Activated T-cell treated with anti-CD3 and anti-CD28 coated beads for 24 hours (primary cell): Measurements from ENCODE around the gene ABCG1.
"Not testable (repeated sequence)": the region's sequence is repeated elsewhere in the genome, so short reads cannot be mapped to it uniquely, and the experiment has no call there.

Experiments used
- DNase-seq: peaks from one replicate; pipeline ENCODE4 v3.0.0-alpha.2; 2020; ENCODE audit warnings: low read depth

The ABCG1 gene

GRCh38 chr21:42218836-42219605 is at the start of gene ABCG1:
TSS of gene ABCG1 (plus strand) at chr21:42219140. CDS start at chr21:42219263, 123 bp downstream.
- DNase-seq, result no peak

DNA sequence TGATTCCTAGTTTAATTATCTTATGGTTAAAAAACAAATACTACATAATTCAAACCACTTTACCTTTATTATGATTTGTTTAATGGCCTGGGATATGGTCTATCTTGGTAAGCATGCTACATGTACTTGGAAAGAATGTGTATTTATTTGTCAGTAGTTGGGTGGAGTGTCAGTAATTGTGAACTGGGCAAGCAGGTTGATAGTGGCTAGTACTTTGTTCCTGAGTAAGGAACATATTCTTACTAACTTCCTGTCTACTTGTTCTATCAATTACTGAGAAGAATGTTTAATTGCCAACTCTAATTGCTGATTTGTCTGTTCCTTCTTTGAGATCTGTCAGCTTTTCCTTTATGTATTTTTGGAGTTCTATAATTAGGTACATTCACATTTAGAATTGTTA is 49.2 kb upstream of the ABCG1 start:
- no peak for DNase-seq

DNA sequence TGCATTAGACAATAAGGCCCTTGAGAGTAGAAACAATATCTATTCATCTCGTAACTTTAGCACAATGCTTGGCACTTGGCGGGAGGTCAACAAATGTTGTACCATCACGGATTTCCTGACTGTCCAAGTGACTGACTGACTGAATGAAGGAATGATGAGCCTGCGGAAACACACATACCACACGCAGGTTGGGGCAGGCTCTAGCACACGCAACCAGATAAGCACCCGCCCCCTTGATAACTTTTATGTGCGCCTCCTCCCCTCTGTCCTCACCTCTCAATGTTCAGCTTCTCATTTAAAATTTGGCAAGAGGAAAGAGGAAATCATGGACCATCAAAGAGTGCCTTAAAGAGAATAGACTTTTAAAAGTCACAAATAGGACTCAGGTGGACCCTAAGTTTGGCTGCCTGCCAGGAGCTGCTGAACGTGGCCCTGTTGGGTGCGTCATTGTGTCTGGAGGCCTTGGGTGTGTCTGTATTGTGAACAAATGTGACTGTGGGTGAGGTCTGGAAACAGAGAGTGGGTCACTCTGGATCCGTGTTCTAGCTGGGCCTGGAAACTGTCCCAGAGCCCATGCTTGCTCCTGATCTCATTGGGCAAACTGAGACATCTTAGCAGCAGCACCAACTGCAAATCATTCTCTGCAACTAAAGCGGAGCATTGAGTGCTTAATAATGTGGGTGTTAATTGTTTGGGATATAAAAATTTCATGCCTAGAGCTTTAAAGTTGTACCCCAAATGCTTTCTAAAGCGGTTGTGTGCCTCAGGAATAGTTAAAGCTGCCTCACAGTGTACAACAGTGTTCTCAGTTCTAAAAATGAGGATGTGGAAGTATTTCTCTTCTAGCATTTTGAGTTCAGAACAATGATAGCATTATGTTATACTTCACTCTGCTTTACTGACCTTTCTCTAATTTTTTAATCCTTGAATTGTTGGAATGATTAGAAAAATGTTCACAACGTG is 47.6 kb upstream of the ABCG1 start:
- DNase-seq, result no peak

- no peak for DNase-seq
These were observed 46.1 kb upstream of the ABCG1 start for GRCh38 chr21:42172596-42173483.

- DNase-seq, result no peak
These were observed 44.8 kb upstream of the ABCG1 start for GRCh38 chr21:42174173-42174572.

DNA sequence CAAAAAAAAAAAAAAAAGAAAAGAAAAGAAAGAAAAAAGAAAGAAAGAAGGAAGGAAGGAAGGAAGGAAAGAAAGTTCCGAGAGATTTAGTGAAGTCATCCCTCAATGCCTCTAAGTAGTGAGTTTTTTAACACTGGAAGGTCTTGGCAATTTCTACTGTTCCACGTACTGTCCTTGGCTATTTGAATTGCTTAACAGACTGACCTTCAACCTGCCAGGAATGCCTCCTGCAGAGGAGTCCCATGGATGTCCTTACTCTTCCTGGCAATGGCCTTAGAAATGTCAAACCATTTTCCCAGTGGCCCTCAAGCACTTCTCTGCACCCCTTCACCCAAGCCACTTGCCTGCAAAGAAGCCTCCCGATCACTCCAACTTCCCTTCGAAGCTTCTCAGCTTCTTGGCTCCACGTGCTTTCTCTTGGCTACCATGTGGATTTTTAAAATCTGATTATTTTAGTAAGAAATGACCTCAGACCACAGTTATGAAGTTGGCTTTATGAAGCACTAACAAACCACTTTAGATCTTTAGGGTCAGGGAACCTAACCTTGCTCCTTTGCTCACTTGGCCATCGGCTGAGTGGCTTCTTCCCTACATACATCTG is 43.7 kb upstream of the ABCG1 start:
- no peak for DNase-seq

GRCh38 chr21:42176859-42177258 is 42.1 kb upstream of the ABCG1 start:
- no peak for DNase-seq

GRCh38 chr21:42179316-42179715 is 39.6 kb upstream of the ABCG1 start:
- no peak for DNase-seq

DNA sequence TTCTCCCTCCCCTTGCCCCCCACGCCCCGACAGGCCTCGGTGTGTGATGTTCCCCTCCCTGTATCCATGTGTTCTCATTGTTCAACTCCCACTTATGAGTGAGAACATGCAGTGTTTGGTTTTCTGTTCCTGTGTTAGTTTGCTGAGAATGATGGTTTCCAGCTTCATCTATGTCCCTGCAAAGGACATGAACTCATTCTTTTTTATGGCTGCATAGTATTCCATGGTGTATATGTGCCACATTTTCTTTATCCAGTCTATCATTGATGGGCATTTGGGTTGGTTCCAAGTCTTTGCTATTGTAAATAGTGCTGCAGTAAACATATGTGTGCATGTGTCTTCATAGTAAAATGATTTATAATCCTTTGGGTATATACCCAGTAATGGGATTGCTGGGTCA is 38.9 kb upstream of the ABCG1 start:
- not testable (repeated sequence) for DNase-seq

GRCh38 chr21:42182713-42183371 is 36.1 kb upstream of the ABCG1 start:
- DNase-seq, result no peak

DNA sequence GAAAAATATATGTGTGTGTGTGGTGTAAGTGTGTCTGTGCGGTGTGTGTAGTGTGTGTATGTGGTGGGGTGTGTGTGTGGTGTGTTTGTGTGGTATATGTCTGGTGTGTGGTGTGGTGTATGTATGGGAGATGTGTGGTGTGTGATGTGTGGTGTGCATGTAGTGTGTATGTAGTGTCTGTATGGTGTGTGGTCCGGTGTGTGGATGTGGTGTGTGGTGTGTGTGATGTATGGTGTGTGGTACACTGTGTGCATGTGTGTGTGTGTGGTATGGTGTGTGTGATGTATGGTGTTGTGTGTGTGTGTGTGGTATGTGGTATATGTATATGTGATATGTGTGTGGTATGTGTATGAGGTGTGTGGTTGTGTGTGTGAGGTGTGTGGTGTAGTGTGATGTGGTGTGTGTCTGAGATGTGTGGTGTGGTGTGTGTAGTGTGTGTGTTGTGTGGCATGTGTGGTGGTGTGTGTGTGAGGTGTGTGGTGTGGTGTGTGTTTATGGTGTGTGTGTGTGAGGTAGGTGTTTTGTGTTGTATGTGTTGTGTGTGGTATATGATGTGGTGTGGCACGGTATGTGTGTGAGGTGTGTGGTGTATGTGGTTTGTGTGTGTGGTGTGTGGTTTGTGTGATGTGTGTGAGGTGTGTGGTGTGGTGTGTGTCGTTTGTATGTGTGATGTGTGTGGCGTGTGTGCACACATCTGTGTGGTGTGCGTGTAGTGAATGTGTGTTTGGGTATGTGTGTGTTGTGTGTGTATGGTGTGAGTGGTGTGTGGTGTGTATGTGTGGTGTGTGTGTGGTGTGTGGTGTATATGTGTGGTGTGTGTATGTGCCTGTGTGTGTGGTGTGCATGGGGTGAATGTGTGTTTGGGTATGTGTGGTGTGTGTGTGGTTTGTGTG is 35.3 kb upstream of the ABCG1 start:
- DNase-seq, result no peak

GRCh38 chr21:42186591-42186990 is 32.3 kb upstream of the ABCG1 start:
- no peak for DNase-seq

DNA sequence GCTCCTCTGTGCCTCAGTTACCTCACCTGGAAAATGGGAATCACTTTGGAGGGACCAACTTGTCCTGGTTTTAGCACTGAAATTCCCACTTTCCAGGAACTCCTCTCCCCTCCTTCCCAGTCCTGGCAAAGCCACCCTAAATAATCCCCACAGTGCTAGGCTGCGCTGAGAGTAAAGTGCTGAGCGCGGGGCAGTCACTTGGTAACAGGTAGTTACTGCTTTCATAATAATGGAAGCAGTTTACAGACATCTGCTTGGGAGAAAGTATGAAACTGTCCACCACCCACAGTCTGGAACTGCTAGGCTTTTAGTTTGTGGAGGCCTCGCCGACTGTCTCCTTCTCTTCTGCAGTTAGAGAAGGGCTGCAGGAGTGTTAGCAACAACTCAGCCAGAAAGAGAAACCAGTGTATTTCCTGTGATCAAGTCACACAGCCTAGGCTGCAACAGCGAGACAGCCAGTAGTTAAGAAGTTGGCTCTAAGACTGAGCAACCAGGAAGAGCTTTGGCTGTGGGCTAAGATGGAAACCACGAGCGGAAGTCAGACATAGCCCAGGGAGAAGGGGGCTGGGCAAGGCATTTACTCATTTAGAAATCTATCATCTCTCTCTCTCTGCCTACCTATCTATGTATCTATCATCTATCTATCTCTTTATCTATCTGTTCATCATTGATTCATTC is 30.8 kb upstream of the ABCG1 start:
- DNase-seq, result peak; percentile 73

GRCh38 chr21:42188663-42189062 is 30.3 kb upstream of the ABCG1 start:
- DNase-seq, result no peak

- DNase-seq, result no peak
These were observed 29.5 kb upstream of the ABCG1 start for GRCh38 chr21:42189431-42189830.

GRCh38 chr21:42189860-42190485 is 29.0 kb upstream of the ABCG1 start:
- no peak for DNase-seq

DNA sequence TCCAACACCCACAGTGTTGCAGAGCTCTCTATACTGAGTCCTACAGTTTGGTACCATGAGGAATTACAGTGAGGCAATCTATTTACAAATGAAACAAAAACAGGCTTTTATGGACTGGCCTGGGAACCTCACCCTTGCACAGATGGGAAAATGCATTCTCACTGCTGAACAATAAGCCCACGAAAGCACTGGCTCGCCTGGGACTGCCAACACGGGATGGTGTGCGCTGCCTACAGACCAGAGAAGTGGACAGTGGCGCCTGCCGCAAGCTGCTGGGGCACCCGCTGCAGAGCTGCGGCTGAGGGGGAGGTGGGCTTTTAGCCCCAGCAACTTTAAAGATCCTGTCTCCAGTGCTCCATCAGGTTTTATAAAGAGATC is 28.5 kb upstream of the ABCG1 start:
- no peak for DNase-seq

- DNase-seq, result no peak
These were observed 27.9 kb upstream of the ABCG1 start for GRCh38 chr21:42191064-42191463.
